ENCODE data around the gene SLC2A13.

The SLC2A13 gene

DNA sequence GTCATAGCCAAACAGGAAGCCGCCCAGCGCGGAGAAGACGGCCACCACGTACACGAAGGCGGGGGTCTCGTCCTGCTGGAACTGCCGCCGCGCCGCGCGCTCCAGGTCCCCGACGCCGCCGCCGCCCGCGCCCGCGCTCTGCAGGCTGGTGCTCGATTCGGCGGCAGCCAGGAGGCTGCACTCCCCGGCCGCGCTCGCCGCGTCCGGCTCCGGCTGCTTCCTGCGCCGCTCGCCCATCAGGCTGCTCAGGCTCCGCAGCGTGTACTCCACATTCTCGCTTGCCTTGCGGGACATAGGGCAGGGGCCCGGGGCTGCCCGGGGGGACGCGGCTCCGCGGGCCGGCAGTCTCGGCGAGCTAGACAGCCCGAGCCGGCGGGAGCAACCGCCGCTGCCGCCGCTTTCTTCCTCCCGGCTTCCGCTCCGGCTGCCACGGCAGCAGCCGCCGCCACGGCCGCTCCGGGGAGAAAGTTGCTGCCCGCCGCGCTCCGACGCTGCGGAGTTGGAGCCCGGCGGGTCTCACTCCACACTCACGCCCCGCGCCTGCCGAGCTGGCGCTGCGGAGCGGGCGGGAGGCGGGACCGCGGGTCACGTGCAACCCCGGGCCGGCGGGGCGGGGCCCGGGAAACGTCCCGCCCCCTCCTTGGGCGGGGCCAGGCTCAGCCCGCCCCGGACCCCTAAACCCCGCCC, at the start of gene SLC2A13:
Gene SLC2A13 (minus strand): TSS at position 567 of the 687 bp plus-strand sequence. CDS start 273 bp downstream, at position 294.
- DNase-seq, result peak; percentile 77 to 82

DNA sequence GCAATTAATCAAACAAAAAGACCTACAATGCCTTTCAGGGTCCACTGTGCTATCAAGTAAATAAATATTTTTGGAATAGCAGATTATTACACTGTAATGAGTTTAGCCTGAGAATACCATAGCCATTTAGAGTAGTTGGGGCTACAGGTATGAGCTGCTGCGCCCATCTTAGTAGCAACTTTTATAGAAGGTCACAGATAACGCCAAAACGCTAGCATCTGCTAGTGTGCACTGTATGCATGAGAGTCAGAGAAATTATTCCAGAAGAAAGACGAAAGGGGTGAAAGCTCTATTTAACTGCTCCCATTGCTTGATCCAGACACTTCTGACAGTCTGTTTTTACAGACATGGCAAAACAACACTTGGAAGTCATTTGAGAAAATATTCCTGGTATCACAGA, 48.5 kb upstream of the SLC2A13 start:
- no peak for DNase-seq

DNA sequence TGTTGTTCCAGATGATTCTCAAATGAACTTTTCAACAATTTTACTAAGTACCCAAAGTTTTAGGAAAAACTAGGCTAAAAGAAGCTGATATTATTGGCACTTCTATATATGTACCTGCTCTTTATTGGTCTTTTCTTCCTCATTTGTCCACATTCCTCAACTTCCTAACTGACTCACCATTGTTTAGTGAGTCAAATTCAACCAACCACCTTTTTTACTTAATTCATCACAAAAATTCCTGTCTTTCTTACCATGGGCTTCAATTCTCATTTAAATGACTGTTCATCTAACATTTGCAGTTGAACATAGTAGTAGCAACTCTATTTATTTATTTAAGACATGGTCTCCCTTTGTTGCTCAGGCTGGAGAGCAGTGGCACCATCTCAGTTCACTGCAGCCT, 47.6 kb upstream of the SLC2A13 start:
- DNase-seq, result no peak

DNA sequence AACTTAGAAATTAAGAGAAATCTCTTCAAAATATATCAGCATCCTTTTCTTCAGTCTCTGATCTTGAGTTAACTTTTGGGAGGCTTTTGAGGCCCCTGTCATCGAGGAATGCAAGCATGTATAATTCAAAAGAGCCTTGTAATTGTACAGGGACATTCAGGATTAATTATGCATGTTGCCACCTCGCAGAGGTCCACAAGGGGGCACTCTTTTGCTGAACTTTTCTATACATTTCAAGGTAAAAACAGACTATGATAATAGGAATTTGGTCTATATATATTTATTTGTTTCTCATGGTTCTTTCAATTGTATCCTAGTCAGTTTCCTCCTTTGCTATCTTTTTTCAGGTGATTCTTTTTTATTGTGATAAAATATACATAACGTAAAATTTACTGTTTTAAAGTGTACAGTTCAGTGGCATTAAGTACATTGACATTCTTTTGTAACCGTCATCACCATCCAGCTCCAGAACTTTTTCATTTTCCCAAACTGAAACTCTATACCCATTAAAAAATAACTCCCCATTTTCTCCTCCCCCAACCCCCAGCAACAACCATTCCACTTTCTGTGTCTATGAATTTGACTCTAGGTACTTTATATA, 47.0 kb upstream of the SLC2A13 start:
- DNase-seq, result peak; percentile 62 to 67

DNA sequence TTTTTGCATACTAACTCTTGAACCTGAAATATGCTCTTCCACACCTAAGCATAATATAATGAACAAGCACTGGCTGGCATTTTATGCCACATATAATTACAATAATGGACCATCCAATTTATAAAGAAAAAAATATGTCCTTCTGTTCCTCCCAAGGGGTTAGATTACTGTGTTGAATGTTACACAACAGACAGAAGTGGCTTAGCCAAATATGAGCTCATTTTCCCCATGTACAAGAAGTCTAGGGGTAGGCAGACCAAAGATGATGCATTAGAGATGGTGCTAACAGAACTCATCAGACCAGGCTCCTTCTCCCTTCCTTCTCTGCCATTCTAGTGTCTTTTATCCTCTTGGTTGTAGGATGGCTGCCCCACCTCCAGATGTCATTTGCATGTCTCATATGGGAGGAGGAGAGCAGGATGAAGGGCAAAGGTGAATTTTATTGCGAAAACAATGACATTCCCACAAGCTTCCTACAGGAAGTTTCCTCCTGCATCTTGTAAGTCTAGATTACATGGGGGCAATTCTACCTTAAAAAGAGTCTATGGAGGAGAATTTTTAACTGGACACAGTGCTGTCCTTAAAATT, 43.9 kb upstream of the SLC2A13 start:
- no peak for DNase-seq

DNA sequence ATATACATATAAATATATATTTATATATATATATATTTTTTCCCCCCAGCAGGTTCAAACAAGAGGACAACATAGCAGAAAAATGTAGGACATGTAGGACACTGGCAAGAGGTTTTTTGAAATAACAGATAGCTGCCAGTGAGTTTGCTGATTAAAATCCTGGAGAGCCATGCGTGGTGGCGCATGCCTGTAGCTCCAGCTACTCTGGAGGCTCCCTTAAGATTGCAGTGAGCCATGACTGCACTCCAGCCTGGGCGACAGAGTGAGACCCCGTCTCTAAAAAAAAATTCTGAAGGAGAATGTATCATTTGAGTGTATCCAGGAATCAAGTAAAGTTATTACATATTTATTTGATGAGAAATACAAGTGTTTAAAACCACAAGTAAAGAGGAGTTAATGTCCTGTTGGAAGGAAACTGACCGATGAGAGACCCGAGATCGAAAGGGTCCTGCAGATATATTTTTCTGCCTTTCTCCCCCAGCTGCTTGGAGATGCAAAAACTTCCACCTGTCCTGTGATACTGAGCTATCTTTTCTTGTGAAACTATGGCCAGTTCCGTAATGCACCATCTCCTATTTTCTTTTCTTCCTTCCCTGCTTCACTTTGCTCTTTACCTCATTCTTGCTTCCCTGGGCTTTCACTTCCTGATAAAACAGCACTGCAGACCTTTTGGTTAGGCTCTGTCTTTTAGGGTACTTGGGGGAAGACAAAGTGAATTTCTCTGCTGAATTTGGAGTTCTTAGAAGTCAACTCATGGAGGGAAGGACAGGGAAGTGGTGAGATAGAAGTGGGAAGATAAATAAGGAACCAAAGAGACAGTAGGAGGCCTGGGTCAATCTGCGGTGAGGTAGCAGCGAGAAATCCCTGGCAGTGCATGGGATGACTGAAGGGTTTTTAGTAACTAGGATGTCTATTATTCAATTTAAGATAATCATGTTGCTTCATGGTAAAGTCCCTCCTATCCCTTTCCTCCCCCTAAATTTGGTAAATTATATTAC, 41.2 kb upstream of the SLC2A13 start:
- DNase-seq, result no peak

DNA sequence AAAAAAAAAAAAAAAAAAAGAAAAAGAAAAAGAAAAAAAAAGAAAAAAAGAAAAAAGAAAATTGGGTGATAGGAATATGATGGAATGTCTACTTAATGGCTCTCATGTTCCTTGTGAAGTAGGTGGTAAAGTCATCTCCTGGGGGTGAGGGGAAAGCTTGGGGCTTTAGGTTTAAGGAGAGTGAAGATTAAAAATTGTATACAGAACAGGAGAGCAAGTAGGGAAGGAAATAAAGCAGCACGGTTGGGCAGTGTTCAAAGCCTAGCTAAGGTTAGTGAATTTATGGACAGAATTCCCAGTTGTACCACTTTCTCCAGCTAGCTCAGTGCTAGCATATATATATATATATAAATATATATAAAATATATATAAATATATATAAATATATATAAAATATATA, 40.0 kb upstream of the SLC2A13 start:
- DNase-seq, result no peak

DNA sequence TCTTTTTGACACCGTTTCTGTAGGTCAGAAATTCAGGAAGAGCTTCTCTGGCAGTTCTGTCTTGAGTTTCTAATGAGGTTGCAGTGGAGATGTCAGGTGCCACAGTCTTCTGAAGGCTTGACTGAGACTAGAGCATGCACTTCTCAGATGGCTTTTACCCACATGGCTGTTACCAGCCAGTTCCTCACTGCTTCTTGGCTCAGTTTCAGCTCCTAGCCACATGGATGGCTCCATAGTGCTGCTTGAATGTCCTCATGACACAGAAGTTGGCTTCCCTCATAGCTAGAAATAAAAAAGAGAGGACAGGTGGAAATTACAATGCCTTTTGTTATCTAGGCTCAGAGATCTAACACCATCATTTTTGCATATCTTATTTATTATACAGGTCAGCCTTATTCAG, 38.1 kb upstream of the SLC2A13 start:
- DNase-seq, result no peak

DNA sequence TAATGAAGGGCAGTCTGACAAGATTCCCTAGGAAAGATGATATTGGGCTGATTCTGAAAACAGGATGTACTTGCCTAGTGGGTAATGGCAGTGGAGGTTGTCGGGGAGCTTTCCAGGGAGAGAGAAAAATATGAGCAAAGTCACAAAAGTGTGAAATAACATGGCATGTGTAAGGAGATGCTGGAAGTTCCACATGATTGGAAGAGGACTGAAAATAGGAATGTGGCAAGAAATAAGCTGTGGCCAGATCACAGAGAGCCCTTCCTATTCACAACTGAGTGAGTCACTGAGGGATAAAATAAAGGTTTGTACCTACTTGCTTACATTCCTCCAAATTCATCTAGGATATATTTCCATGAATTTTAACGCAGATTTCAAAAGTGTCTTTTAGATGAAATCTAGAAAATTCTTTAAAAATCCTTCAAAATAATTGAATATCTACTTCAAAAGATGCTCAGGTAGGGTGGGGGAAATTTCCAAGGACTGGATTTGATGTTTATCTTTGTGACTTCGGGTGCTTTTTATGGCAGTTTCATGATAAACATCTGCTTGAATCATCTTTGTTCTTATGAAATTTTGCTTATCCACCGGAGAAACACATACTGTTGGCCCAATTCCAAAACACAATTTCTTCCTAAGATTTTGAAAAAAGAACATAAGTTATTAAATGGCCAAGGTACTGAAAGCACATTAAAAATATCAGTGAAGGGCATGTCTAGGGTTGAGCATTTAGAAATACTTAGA, 36.3 kb upstream of the SLC2A13 start:
- DNase-seq, result no peak

DNA sequence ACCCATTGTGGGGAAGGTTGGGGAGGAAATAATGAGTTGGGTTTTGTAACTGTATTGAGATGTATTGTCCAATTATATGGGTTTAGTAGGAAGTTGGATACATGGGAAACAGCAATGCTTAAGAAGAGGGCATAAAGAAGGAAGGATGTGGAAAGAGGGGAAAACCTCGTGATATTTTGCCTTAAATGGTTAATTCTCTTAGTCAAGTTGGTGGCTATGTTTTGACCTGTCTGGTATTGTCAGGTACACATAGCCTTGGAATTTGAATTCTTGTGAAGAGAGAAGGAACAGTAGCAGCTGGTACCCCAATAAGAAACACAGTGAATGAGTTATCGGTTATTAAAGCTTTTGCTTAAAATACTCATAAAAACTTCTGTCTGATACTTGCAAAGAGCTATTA, 32.6 kb upstream of the SLC2A13 start:
- no peak for DNase-seq

DNA sequence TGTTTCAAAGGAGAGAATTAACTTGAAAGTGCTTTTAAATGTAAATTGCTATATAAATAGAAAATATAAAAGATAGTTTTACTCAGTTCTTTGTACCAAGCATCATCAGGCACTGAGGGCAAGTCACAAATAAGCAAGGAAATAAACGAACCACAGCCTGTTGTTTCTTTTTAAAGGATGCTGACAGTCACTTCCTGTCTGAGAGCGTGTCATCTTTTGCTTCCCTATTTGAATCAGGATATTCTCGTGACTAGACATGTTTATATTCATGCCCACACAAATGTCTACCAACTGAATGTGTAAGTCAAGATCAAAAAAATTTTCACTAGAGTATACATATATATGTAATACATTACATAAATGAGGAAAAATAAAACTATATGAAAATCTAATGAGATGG, 31.4 kb upstream of the SLC2A13 start:
- no peak for DNase-seq

DNA sequence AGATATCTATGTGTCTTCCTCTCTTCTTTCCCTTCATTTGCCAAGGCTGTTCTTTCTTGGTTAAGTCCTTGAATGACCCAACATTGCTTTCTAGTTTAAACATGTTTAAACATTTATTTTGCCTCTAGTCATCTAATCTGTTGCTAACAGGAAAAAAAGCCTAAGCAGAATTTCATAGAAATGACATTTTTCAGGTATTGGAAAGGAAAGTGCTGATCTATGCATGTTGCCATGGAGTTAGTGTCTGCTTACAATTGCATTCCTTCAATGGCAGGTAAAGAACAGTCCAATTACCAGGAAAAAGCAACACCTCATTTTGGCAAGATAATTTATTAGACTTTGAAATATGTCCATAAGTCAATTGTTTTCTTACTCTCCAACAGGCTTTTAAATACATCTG, 21.5 kb upstream of the SLC2A13 start:
- no peak for DNase-seq

DNA sequence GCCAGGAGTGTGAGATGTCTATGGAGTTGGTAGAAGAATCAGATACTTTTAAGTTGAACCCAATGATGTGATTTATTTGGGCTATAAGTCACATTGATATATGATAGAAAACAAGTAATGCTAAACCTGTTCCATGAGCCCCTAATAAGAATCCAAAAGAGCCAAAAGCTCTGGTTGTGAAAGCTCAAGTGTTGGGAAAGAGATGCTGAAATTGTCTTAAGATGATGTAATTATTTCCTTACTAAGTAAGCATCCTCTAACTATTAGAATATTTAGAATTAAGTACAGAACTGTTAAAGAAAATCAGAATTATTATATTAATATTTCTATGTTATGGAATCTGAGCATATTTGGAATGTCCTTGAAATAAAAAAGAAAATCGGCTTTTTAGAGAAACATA, 17.6 kb upstream of the SLC2A13 start:
- DNase-seq, result no peak

DNA sequence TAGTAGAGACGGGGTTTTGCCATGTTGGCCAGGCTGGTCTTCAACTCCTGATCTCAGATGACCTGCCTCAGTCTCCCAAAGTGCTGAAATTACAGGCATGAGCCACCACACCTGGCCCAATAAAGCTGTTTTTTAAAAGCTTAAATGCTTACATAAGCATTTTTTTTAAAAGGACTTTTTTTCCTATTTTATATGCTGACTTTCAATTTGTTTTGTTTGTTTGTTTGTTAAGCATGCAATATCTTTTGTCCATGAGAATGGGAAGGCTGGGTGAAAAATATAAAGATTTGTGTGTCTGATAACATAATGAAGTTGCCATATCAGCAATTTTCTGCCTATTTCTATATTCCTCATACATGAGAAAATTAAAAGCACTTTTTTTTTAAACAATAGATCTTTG, 17.0 kb upstream of the SLC2A13 start:
- DNase-seq, result no peak

DNA sequence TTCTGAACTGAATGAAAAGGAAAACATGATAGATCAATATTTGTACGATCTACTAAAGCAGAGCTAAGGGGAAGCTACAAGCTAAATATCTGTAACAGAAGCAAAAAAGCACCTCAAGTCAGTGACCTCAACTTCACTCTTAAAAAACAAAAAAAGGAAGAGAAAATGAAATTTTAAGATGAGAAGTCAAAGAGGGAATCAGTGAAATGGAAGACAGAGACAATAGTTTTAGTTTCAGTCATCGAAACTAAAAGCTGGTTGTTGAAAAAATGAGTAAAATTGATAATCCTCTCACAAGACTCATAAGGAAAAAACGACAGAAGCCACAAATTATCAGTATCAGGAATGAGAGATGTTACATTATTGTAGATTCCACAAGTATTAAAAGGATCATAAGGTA, 11.9 kb upstream of the SLC2A13 start:
- no peak for DNase-seq

DNA sequence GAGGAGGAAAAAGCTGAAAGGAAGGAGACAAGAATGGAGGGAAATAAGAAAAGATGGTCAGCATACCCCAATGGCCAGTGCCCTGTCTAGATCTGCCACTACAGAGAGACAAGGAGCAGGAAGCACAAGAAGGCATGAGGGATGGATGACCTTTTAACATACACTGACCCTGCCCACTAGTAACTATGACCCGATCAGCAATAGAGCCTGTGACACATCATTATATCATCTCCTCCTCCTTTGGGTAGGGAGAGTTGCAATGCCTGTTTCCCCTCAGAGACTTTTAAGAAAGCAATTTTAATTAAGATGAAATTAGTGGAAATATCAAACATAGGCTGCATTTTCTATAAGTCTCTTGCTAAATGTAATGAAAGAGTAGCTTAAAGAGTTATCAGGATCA, 4.7 kb upstream of the SLC2A13 start:
- no peak for DNase-seq

DNA sequence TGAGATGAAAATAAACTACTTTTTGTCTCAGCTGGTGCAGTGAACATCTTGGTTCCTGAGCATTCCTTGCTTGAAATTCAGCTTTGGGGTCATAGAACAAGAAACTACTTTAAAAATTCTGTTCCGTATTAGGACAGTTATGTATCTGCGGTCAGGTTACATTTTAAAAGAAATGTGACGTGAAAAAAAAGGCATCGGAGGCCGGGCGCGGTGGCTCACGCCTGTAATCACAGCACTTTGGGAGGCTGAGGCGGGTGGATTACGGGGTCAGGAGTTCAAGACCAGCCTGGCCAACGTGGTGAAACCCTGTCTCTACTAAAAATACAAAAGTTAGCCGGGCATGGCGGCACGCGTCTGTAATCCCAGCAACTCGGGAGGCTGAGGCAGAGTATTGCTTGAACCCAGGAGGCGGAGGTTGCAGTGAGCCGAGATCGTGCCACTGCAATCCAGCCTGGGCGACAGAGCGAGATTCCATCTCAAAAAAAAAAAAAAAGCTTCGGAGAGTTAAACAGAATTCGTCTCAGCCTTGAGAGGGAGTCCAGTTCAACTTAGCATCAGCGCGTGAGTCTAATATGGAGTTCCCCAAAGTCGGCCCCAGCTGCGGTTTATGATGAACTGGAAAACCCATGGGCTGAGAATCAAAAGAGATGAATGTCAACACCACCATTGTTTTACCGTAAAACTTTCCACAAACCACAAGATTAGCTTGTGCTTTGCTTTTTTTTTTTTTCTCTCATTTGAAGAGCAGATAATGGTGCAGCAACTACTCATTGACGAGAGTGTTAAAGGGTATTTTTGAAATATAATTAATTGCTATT, 2.1 kb upstream of the SLC2A13 start:
- DNase-seq, result peak; percentile 53 to 57

DNA sequence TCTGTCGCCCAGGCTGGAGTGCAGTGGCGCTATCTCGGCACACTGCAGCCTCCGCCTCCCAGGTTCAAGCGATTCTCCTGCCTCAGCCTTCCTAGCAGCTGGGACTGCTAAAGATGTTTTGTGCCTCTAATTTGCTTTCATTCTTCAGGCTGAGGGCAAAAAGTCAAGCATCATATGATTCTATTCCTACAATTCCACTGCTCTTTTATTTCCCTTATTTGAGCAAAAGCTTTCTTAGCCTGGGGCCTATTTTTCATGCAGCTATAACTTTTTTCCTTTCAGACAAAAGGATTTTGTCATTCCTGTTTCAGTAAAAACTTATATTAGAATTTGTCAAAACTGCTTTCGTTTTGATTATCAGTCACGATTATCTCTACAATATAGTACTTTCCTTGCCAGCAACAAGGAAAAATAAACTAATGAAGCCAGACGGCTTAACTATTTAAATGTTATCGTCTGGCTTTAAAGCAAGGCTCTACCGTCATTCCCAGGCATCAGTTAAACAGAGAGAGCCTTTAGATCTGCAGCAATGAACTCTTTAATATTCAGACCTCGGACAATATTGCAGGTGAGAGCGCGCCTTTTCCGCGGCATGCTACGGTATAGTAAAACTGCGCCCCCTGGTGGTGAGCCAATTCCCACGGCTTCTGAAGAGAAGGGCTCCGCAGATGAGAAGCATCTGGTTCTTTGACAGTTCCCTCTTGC, 1.4 kb upstream of the SLC2A13 start:
- DNase-seq, result peak; percentile 89

DNA sequence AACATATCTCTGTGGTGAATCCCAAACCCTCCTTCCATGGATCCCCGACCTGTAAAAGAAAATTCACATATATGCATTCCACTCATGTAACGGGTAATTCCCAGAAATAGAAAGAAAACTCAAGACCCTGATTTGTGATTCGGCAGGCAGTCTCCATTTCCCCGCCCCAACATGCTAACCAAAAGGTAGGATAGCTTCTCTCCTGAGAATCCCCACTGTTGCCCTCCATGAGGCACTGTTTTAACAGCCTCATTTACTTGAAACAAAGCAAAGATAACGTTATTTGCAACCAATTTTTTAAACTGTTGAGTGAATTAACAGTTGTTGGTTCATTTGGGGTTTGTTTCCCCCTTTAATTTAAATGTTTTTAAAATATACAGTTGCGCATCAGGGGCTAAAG, 774 bp upstream of the SLC2A13 start:
- DNase-seq, result no peak

DNA sequence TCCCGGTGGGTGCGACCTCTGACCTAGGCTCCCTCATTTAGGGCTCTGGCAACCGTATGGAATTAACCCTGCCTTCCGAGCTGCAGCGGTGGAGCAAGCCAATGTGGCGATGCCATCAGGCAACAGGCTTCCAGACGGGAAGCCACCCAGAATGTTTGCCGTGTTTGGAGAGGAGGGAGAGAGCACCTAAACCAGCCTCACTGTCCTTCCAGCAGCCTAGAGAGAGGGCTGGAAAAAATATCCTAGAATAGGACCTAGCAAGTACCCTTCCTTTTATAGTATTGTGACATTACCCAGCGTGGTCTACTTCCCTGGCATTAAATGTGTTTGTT, 287 bp upstream of the SLC2A13 start:
- no peak for DNase-seq

DNA sequence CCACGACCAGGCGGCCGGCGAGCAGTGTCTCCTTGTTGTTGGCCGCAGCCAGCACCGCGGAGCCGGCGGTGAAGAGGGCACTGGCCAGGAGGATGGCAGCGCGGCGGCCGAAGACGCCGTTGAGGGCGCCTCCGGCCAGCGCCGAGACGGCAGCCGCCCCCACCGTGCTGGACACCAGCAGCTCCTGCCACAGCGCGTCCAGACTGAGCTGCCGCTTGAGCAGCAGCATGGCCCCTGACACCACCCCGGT, 691 bp downstream of the SLC2A13 start:
- no peak for DNase-seq
